HepG2 (cell line): ENCODE measurements around the gene RHOT2. TPM values are rescaled to one million over a fixed set of nuclear protein-coding genes. Genes with fewer than 3 reads are reported as not detected.

Source experiments
- ARHGAP35 ChIP-seq: sonication (generic); formaldehyde crosslinking; IDR thresholded peaks from 2 replicates; pipeline ENCODE4 v1.9.0; 2022; ENCODE audit warnings: mild to moderate bottlenecking, inconsistent platforms, moderate library complexity, missing genetic modification reagents, borderline replicate concordance
- ATF1 ChIP-seq: IDR thresholded peaks from 2 replicates; pipeline ENCODE4 v1.6.1; 2016; ENCODE audit warnings: mild to moderate bottlenecking, control low read depth
- FOSL1 ChIP-seq: sonication (generic); formaldehyde crosslinking; IDR thresholded peaks from 2 replicates; pipeline ENCODE4 v1.9.0; 2021; ENCODE audit warnings: missing genetic modification reagents, borderline replicate concordance
- RBM39 ChIP-seq: fragments of 200-400 bp; formaldehyde crosslinking; IDR thresholded peaks from one replicate; pipeline ENCODE4 v1.6.1; 2018; ENCODE audit warnings: antibody characterized with exemption, mild to moderate bottlenecking, low read depth, low read length; ENCODE audit not compliant: poor library complexity, severe bottlenecking
- UBTF ChIP-seq: sonication (generic); formaldehyde crosslinking; IDR thresholded peaks from 2 replicates; pipeline ENCODE4 v1.4.0; 2020; ENCODE audit warnings: mild to moderate bottlenecking, missing genetic modification reagents
- ZBTB4 ChIP-seq: sonication (generic); formaldehyde crosslinking; IDR thresholded peaks from 2 replicates; pipeline ENCODE4 v1.4.0; 2020; ENCODE audit warnings: missing genetic modification reagents, mild to moderate bottlenecking, borderline replicate concordance
- ZNF143 ChIP-seq: sonication (generic); formaldehyde crosslinking; IDR thresholded peaks from 2 replicates; pipeline ENCODE4 v1.4.0; 2020; ENCODE audit warnings: missing genetic modification reagents
- ZNF317 ChIP-seq: sonication (generic); formaldehyde crosslinking; IDR thresholded peaks from 2 replicates; pipeline ENCODE4 v1.5.0; 2020; ENCODE audit warnings: mild to moderate bottlenecking, missing genetic modification reagents
- ZNF580 ChIP-seq: IDR thresholded peaks from 2 replicates; pipeline ENCODE4 v1.6.1; 2016; ENCODE audit warnings: low read depth, borderline replicate concordance
- ZNF605 ChIP-seq: sonication (generic); formaldehyde crosslinking; IDR thresholded peaks from 2 replicates; pipeline ENCODE4 v1.8.0; 2022; ENCODE audit warnings: mild to moderate bottlenecking, missing genetic modification reagents
- ZSCAN29 ChIP-seq: sonication (generic); formaldehyde crosslinking; conservative IDR thresholded peaks from 2 replicates; pipeline ENCODE4 v1.4.0; 2020; ENCODE audit warnings: mild to moderate bottlenecking, missing genetic modification reagents
- polyA plus RNA-seq, 8 experiments: library from polyadenylated mRNA; depleted of rRNA in 3 of 8; stranded (reverse) in 7 of 8; unstranded in 1 of 8; fragments of >200 nt; fragmentation: Illumina TruSeq in 4 of 8; extraction: Trizol in 4 of 8; gene quantifications; 2 replicates each; pipeline versions ENCODE4 v1.2.1 to v1.2.3, GENCODE V29; 2011 to 2016; ENCODE audit warnings: low read depth in 4 of 8, missing spikeins in 1 of 8, mixed read lengths in 1 of 8; ENCODE audit not compliant: insufficient read depth in 1 of 8
- total RNA-seq, 5 experiments: library from RNA; depleted of rRNA; stranded (reverse); fragments of >200 nt; fragmentation: Illumina TruSeq; extraction: Trizol; gene quantifications; 2 replicates each; pipeline ENCODE4 v1.2.3, GENCODE V29; 2016; ENCODE audit warnings: low read depth in 1 of 5
- TF ChIP-seq, protein P1 (sequence below): sonication (generic); formaldehyde crosslinking; IDR thresholded peaks from 2 replicates; pipeline ENCODE4 v1.4.0; 2020; ENCODE audit warnings: missing genetic modification reagents
- TF ChIP-seq, protein P2 (sequence below): sonication (generic); formaldehyde crosslinking; IDR thresholded peaks from 2 replicates; pipeline ENCODE4; 2020; ENCODE audit warnings: missing genetic modification reagents, mild to moderate bottlenecking, borderline replicate concordance
- TF ChIP-seq, protein P3 (sequence below): IDR thresholded peaks from 2 replicates; pipeline ENCODE4 v1.6.1; 2016; ENCODE audit warnings: missing compliant biosample characterization, missing genetic modification reagents, borderline replicate concordance
- TF ChIP-seq, protein P4 (sequence below): sonication (generic); formaldehyde crosslinking; IDR thresholded peaks from 2 replicates; pipeline ENCODE4 v1.8.1; 2023; ENCODE audit warnings: missing genetic modification reagents, mild to moderate bottlenecking, borderline replicate concordance

RHOT2 gene
- total and polyA plus RNA-seq, 2 of the 13 experiments (the other 11 are each of a cell fraction or from before 2014, with no cell fraction given) = 63.6 to 76.9 TPM

DNA sequence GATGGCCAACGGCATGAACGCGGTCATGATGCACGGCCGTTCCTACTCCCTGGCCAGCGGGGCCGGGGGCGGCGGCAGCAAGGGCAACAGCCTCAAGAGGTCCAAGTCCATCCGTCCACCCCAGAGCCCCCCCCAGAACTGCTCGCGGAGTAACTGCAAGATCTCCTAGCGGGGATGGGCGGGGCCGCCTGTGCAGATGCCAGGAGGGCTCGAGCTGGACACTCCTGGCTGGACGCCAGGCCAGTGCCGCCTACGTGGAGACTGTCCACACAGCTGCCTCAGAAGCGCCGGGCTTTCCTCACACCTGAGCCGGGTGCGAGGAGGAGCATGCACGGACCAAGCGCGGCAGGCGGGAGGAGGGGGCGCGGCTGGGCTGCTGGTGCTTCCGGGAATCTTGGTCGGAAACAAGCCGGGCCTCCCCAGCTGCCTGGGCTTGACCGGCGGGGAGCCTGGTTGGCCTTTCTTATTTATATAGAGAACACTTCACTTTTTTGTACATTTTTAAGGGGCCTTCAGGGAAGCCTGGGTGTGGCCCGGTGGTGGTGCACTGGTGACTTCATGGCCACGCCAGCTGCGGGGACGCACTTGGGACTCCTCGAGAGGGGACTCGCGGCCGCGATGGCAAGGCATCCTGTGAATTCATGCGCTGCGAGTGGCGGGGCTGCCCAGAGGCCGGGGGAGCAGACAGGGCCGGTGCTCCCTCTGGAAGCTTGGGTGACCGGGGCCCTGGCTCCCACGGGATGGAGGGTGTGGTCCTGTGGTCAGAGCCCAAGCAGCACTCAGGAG lies 40.3 kb upstream of the RHOT2 start (continued):
- peak; percentile 89; the same call in 1 of the 2 replicates for TF ChIP-seq ZBTB4 (CRISPR knock-in tag)
- TF ChIP-seq, protein P1, sequence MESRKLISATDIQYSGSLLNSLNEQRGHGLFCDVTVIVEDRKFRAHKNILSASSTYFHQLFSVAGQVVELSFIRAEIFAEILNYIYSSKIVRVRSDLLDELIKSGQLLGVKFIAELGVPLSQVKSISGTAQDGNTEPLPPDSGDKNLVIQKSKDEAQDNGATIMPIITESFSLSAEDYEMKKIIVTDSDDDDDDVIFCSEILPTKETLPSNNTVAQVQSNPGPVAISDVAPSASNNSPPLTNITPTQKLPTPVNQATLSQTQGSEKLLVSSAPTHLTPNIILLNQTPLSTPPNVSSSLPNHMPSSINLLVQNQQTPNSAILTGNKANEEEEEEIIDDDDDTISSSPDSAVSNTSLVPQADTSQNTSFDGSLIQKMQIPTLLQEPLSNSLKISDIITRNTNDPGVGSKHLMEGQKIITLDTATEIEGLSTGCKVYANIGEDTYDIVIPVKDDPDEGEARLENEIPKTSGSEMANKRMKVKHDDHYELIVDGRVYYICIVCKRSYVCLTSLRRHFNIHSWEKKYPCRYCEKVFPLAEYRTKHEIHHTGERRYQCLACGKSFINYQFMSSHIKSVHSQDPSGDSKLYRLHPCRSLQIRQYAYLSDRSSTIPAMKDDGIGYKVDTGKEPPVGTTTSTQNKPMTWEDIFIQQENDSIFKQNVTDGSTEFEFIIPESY (CRISPR knock-in tag) = peak; percentile 99
- no peak for TF ChIP-seq UBTF (CRISPR knock-in tag)
- TF ChIP-seq, protein P2, sequence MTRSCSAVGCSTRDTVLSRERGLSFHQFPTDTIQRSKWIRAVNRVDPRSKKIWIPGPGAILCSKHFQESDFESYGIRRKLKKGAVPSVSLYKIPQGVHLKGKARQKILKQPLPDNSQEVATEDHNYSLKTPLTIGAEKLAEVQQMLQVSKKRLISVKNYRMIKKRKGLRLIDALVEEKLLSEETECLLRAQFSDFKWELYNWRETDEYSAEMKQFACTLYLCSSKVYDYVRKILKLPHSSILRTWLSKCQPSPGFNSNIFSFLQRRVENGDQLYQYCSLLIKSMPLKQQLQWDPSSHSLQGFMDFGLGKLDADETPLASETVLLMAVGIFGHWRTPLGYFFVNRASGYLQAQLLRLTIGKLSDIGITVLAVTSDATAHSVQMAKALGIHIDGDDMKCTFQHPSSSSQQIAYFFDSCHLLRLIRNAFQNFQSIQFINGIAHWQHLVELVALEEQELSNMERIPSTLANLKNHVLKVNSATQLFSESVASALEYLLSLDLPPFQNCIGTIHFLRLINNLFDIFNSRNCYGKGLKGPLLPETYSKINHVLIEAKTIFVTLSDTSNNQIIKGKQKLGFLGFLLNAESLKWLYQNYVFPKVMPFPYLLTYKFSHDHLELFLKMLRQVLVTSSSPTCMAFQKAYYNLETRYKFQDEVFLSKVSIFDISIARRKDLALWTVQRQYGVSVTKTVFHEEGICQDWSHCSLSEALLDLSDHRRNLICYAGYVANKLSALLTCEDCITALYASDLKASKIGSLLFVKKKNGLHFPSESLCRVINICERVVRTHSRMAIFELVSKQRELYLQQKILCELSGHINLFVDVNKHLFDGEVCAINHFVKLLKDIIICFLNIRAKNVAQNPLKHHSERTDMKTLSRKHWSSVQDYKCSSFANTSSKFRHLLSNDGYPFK (CRISPR knock-in tag) = no peak
- no peak for TF ChIP-seq FOSL1 (CRISPR knock-in tag)
- no peak for TF ChIP-seq ARHGAP35 (CRISPR knock-in tag)
- peak; percentile 29 for TF ChIP-seq RBM39
- no peak for TF ChIP-seq ZNF580 (CRISPR knock-in tag)
- no peak for TF ChIP-seq ZSCAN29 (CRISPR knock-in tag)
- no peak for TF ChIP-seq ZNF317 (CRISPR knock-in tag)
- no peak for TF ChIP-seq ATF1 (CRISPR knock-in tag)
- TF ChIP-seq ZNF605 (CRISPR knock-in tag) = no peak
- TF ChIP-seq, protein P3, sequence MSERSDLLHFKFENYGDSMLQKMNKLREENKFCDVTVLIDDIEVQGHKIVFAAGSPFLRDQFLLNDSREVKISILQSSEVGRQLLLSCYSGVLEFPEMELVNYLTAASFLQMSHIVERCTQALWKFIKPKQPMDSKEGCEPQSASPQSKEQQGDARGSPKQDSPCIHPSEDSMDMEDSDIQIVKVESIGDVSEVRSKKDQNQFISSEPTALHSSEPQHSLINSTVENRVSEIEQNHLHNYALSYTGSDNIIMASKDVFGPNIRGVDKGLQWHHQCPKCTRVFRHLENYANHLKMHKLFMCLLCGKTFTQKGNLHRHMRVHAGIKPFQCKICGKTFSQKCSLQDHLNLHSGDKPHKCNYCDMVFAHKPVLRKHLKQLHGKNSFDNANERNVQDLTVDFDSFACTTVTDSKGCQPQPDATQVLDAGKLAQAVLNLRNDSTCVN (CRISPR knock-in tag) = no peak
- no peak for TF ChIP-seq ZNF143
- TF ChIP-seq, protein P4, sequence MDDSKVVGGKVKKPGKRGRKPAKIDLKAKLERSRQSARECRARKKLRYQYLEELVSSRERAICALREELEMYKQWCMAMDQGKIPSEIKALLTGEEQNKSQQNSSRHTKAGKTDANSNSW (CRISPR knock-in tag) = no peak
